Osteocyte (in vitro differentiated cells): ENCODE data around the gene OR6C70. TPM values are rescaled to one million over a fixed set of nuclear protein-coding genes. Genes with fewer than 3 reads are reported as not detected.
"Not testable (repeated sequence)": the region's sequence is repeated elsewhere in the genome, so short reads cannot be mapped to it uniquely, and the experiment has no call there.

Experiments
- DNase-seq: peaks from one replicate; pipeline ENCODE4 v3.0.0; 2021; ENCODE audit warnings: mixed read lengths; ENCODE audit not compliant: unreplicated experiment; ENCODE audit errors: extremely low spot score
- H3K27ac Mint-ChIP-seq: one replicate; pipeline ENCODE4 v1.8.0; 2021; ENCODE audit warnings: mild to moderate bottlenecking, mixed read lengths; ENCODE audit not compliant: unreplicated experiment
- H3K27me3 Mint-ChIP-seq: one replicate; pipeline ENCODE4 v1.8.0; 2021; ENCODE audit warnings: mixed read lengths; ENCODE audit not compliant: unreplicated experiment
- H3K36me3 Mint-ChIP-seq: one replicate; pipeline ENCODE4 v1.8.0; 2021; ENCODE audit warnings: mixed read lengths; ENCODE audit not compliant: unreplicated experiment
- H3K4me1 Mint-ChIP-seq: one replicate; pipeline ENCODE4 v1.8.0; 2021; ENCODE audit warnings: mixed read lengths; ENCODE audit not compliant: unreplicated experiment
- H3K4me3 Mint-ChIP-seq: one replicate; pipeline ENCODE4 v1.8.0; 2021; ENCODE audit warnings: mild to moderate bottlenecking, moderate library complexity, mixed read lengths; ENCODE audit not compliant: unreplicated experiment
- H3K9me3 Mint-ChIP-seq: one replicate; pipeline ENCODE4 v1.8.0; 2021; ENCODE audit warnings: mixed read lengths; ENCODE audit not compliant: unreplicated experiment
- total RNA-seq: library from RNA; stranded (reverse); gene quantifications from 2 replicates; pipeline ENCODE4 v1.2.1, GENCODE V29; 2021
- TF ChIP-seq, protein P1 (sequence below): fragments of 200-600 bp; sonication (generic); IDR thresholded peaks from 2 replicates; pipeline ENCODE4 v1.5.0; 2021; ENCODE audit warnings: antibody characterized with exemption, mild to moderate bottlenecking, moderate library complexity

Gene OR6C70
- total RNA-seq, 1 donor from 2014 or later: not detected

DNA sequence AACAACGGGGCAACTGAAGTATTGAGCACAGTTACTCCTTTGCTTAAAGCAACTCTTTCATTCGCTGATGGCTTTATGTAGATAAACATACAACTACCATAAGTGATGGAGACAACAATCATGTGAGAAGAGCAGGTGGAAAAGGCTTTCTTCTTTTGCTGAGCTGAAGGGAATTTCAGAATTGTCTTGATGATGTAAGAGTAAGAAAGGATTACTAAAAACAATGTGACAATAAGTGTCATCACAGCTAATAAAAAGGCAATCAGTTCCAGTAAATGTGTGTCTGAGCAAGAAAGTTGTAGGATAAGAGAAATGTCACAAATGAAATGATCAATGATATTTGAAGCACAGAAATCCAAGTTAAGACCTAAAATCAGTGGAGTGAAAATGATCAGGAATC, 647 bp downstream of the OR6C70 start:
- DNase-seq: no peak
- peaks cover 8% of the 10 kb centered on the region for H3K27me3 Mint-ChIP-seq
- no peak overlapping the region for H3K4me3 Mint-ChIP-seq
- no peak overlapping the region for H3K27ac Mint-ChIP-seq
- TF ChIP-seq, protein P1, sequence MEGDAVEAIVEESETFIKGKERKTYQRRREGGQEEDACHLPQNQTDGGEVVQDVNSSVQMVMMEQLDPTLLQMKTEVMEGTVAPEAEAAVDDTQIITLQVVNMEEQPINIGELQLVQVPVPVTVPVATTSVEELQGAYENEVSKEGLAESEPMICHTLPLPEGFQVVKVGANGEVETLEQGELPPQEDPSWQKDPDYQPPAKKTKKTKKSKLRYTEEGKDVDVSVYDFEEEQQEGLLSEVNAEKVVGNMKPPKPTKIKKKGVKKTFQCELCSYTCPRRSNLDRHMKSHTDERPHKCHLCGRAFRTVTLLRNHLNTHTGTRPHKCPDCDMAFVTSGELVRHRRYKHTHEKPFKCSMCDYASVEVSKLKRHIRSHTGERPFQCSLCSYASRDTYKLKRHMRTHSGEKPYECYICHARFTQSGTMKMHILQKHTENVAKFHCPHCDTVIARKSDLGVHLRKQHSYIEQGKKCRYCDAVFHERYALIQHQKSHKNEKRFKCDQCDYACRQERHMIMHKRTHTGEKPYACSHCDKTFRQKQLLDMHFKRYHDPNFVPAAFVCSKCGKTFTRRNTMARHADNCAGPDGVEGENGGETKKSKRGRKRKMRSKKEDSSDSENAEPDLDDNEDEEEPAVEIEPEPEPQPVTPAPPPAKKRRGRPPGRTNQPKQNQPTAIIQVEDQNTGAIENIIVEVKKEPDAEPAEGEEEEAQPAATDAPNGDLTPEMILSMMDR: no peak
- H3K4me1 Mint-ChIP-seq: no peaks in the 10 kb centered on the region
- H3K9me3 Mint-ChIP-seq: no peaks in the 10 kb centered on the region
- no peaks in the 10 kb centered on the region for H3K36me3 Mint-ChIP-seq

DNA sequence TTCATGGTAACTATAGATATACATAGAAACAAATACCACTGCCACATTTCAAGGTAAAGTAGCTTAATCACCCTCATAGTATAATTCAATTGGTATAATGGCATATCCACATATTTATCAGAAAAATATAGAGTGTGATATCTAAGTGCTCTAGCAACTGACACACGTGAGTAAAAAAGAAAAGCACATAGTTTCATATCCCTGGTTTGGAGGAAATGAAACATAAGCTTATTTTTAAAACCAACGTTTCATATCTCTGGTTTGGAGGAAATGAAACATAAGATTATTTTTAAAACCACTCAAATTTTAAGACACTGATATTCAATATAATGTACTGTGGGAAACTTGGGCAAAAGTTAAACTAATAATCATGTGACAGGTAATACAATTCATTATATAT, 2.1 kb downstream of the OR6C70 start:
- H3K9me3 Mint-ChIP-seq: no peaks in the 10 kb centered on the region
- TF ChIP-seq, protein P1: no peak
- no peaks in the 10 kb centered on the region for H3K36me3 Mint-ChIP-seq
- peaks cover 8% of the 10 kb centered on the region for H3K27me3 Mint-ChIP-seq
- no peak overlapping the region for H3K4me3 Mint-ChIP-seq
- DNase-seq: no peak
- no peaks in the 10 kb centered on the region for H3K4me1 Mint-ChIP-seq
- no peak overlapping the region for H3K27ac Mint-ChIP-seq

DNA sequence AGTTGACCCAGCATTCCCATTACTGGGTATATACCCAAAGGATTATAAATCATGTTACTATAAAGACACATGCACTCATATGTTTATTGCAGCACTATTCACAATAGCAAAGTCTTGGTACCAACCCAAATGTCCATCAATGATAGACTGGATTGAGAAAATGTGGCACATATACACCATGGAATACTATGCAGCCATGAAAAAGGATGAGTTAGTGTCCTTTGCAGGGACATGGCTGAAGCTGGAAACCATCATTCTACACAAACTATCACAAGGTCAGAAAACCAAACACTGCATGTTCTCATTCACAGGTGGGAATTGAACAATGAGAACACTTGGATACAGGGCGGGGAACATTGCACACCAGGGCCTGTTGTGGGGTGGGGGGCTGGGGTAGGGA, 5.0 kb downstream of the OR6C70 start:
- peaks cover 10% of the 10 kb centered on the region for H3K27me3 Mint-ChIP-seq
- H3K9me3 Mint-ChIP-seq, DNase-seq, H3K4me3 Mint-ChIP-seq, H3K36me3 Mint-ChIP-seq, H3K4me1 Mint-ChIP-seq, H3K27ac Mint-ChIP-seq: not testable (repeated sequence)

DNA sequence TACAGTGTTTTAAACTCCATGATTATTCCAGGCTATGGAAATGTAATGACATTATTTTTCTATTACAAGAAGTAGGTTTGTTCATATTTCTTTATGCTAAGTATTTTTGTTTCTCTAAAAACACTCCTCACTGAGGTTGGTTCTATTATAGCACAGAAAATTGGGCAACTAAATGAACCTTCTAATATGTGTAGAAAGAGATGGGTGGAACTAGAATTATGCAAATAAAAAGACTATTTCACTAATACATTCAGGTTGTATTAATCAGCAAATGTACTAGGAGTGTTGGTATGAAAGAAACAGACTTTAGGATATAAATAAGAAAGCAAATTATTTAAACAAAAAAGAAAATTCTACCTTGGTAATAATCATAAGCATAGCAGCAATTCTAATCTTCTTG, 21.1 kb downstream of the OR6C70 start:
- no peaks in the 10 kb centered on the region for H3K9me3 Mint-ChIP-seq
- TF ChIP-seq, protein P1: no peak
- H3K27me3 Mint-ChIP-seq: peaks cover 1% of the 10 kb centered on the region
- no peaks in the 10 kb centered on the region for H3K36me3 Mint-ChIP-seq
- DNase-seq: no peak
- H3K27ac Mint-ChIP-seq: no peak overlapping the region
- no peak overlapping the region for H3K4me3 Mint-ChIP-seq
- H3K4me1 Mint-ChIP-seq: no peaks in the 10 kb centered on the region

DNA sequence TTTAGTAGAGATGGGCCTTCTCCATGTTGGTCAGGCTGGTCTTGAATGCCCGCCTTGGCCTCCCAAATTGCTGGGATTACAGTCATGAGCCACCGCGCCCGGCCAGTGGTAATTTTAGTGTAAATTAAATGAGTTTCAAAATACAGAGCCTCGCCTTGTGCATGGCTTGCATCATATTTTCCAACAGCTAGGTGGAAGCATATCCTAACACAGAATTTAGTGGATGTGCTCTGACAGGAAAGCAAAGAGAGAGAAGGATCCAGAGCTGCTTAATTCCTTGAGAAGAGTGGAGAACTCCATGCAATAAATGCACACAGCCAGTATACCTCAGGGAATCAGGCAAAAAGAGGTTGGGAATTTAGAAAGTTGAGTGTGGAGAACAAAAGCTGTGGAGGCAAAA, 23.6 kb downstream of the OR6C70 start:
- H3K9me3 Mint-ChIP-seq: peaks cover 10% of the 10 kb centered on the region
- H3K27ac Mint-ChIP-seq: no peak overlapping the region

More for the DNA sequence above, 23.6 kb downstream of the OR6C70 start:
- Mint-ChIP-seq H3K36me3 (no peaks in the 10 kb centered on the region), H3K27me3 (peaks cover 3% of the 10 kb centered on the region), H3K4me3 (no peak overlapping the region), H3K4me1 (no peaks in the 10 kb centered on the region)
- TF ChIP-seq, protein P1: no peak
- DNase-seq: no peak
